Endothelial cell of umbilical vein (primary cell): Measurements from ENCODE around the gene KATNB1. TPM values are rescaled to one million over a fixed set of nuclear protein-coding genes. Genes with fewer than 3 reads are reported as not detected.

Experiments used
- BruUV-seq: library from RNA; stranded (reverse); fragments of 400-500 nt; replicated peaks from 2 replicates; lab custom pipeline; 2021; lab: Mats Ljungman, UMichigan
- CTCF ChIA-PET: fragments of 300-600, 350-600 bp; sonication (Branson Sonifier 250); formaldehyde crosslinking; loops from one replicate; lab custom pipeline; 2021; ENCODE audit warnings: antibody characterized with exemption, inconsistent platforms; lab: Charles Lee
- POLR2A ChIA-PET: fragments of 300-600, 350-600 bp; sonication (Branson Sonifier 250); formaldehyde crosslinking; loops from one replicate; lab custom pipeline; 2021; ENCODE audit warnings: antibody characterized with exemption, inconsistent platforms; lab: Charles Lee
- DNase-seq: peaks from one replicate; pipeline ENCODE4 v3.0.0-alpha.2; 2011; ENCODE audit warnings: low read depth, low spot score
- FAIRE-seq: peaks from 2 replicates; lab custom pipeline; 2011; peaks lifted over from hg19 to GRCh38; lab: Jason Lieb, UNC
- H2AFZ ChIP-seq: 2 replicates; pipeline ENCODE4 v1.6.0; 2012; ENCODE audit warnings: low read depth, low read length, control low read depth, inconsistent platforms
- H3K27ac ChIP-seq: 2 replicates; pipeline ENCODE4 v1.5.1; 2011; ENCODE audit warnings: low read depth, mild to moderate bottlenecking, control low read depth, low read length, moderate library complexity; ENCODE audit not compliant: insufficient read depth
- H3K27me3 ChIP-seq, 2 experiments: 2 replicates each; pipeline versions ENCODE4 v1.6.0 to v1.6.1; 2011; ENCODE audit warnings: low read length in 2 of 2, mixed read lengths in 1 of 2; ENCODE audit not compliant: control insufficient read depth in 2 of 2, insufficient read depth in 2 of 2
- H3K36me3 ChIP-seq, 2 experiments: 2 replicates in 1 of 2; 3 replicates in 1 of 2; pipeline ENCODE4 v1.5.1; 2011; ENCODE audit warnings: low read length in 2 of 2, mild to moderate bottlenecking in 1 of 2, moderate library complexity in 1 of 2; ENCODE audit not compliant: control insufficient read depth in 2 of 2, insufficient read depth in 2 of 2; ENCODE audit errors: extremely low read depth in 1 of 2
- H3K4me1 ChIP-seq: 3 replicates; pipeline ENCODE4 v1.5.1; 2011; ENCODE audit warnings: mild to moderate bottlenecking, low read length; ENCODE audit not compliant: control insufficient read depth, insufficient read depth; ENCODE audit errors: extremely low read depth
- H3K4me2 ChIP-seq: 2 replicates; pipeline ENCODE4 v1.6.1; 2011; ENCODE audit warnings: low read length, control low read depth, mixed read lengths; ENCODE audit not compliant: insufficient read depth
- H3K4me3 ChIP-seq, 3 experiments: fragments of 200-600 bp in 1 of 3; sonication (generic), shearing (Covaris generic) in 1 of 3; replicated peaks in 1 of 3; 2 replicates each; pipeline ENCODE4 v1.5.1; 2011 to 2016; ENCODE audit warnings: control low read depth in 3 of 3, low read length in 3 of 3, mild to moderate bottlenecking in 2 of 3, inconsistent platforms in 1 of 3, low read depth in 1 of 3, moderate library complexity in 1 of 3; ENCODE audit not compliant: insufficient read depth in 1 of 3
- H3K79me2 ChIP-seq: 2 replicates; pipeline ENCODE4 v1.6.0; 2012; ENCODE audit warnings: low read length, inconsistent platforms; ENCODE audit not compliant: control insufficient read depth, insufficient read depth
- H3K9ac ChIP-seq: replicated peaks from 2 replicates; pipeline ENCODE3; 2011; ENCODE audit warnings: low read length, control low read depth; ENCODE audit not compliant: insufficient read depth; ENCODE audit errors: extremely low read depth
- H3K9me1 ChIP-seq: replicated peaks from 3 replicates; pipeline ENCODE4 v1.6.0; 2011; ENCODE audit warnings: mild to moderate bottlenecking, low read length; ENCODE audit not compliant: control insufficient read depth, insufficient read depth; ENCODE audit errors: extremely low read depth
- H3K9me3 ChIP-seq: replicated peaks from 2 replicates; pipeline ENCODE4 v1.5.1; 2012; ENCODE audit warnings: low read length, inconsistent platforms; ENCODE audit not compliant: control insufficient read depth, insufficient read depth
- H4K20me1 ChIP-seq: replicated peaks from 2 replicates; pipeline ENCODE3; 2011; ENCODE audit warnings: mild to moderate bottlenecking, low read length; ENCODE audit not compliant: control insufficient read depth, insufficient read depth; ENCODE audit errors: extremely low read depth
- CTCF ChIP-seq, 2 donors: IDR thresholded peaks; 1 replicate in 1 of 2; 2 replicates in 1 of 2; pipeline ENCODE4 v1.5.1; 2011; ENCODE audit warnings: low read length in 2 of 2, mild to moderate bottlenecking in 2 of 2, moderate library complexity in 2 of 2, control low read depth in 1 of 2, inconsistent platforms in 1 of 2, low read depth in 1 of 2; ENCODE audit not compliant: insufficient read depth in 1 of 2; ENCODE audit errors: extremely low read depth in 1 of 2
- EZH2 ChIP-seq: IDR thresholded peaks from 2 replicates; pipeline ENCODE4 v1.6.1; 2012; ENCODE audit warnings: borderline replicate concordance, low read depth, mild to moderate bottlenecking, moderate library complexity, low read length, inconsistent platforms; ENCODE audit not compliant: severe bottlenecking
- FOS ChIP-seq: IDR thresholded peaks from 2 replicates; pipeline ENCODE4 v1.6.1; 2011; ENCODE audit warnings: mild to moderate bottlenecking, low read length, moderate library complexity, borderline replicate concordance; ENCODE audit not compliant: insufficient read depth
- GATA2 ChIP-seq: IDR thresholded peaks from 2 replicates; pipeline ENCODE4 v1.7.0; 2011; ENCODE audit warnings: low read depth, mild to moderate bottlenecking, moderate library complexity, mixed read lengths, low read length; ENCODE audit not compliant: insufficient read length, insufficient read depth
- JUN ChIP-seq: IDR thresholded peaks from 2 replicates; pipeline ENCODE4 v1.6.1; 2011; ENCODE audit warnings: borderline replicate concordance, low read depth; ENCODE audit not compliant: insufficient read length, insufficient read depth
- MAX ChIP-seq: IDR thresholded peaks from 2 replicates; pipeline ENCODE4 v1.6.1; 2011; ENCODE audit not compliant: insufficient read depth, insufficient read length
- MYC ChIP-seq: IDR thresholded peaks from one replicate; pipeline ENCODE4 v1.6.1; 2011; ENCODE audit warnings: mild to moderate bottlenecking, low read depth, low read length
- POLR2A ChIP-seq: IDR thresholded peaks from 2 replicates; pipeline ENCODE4 v1.6.1; 2012; ENCODE audit warnings: low read depth, mild to moderate bottlenecking, control low read depth, low read length
- POLR2AphosphoS5 ChIP-seq: IDR thresholded peaks from 2 replicates; pipeline ENCODE4 v1.6.1; 2012; ENCODE audit warnings: low read depth, mild to moderate bottlenecking, control low read depth, low read length, moderate library complexity; ENCODE audit not compliant: insufficient read depth
- dilution Hi-C: fragments of 300-500 bp; cut with MboI; formaldehyde crosslinking; loops from one replicate; pipeline ENCODE4 v1.15.0; 2019; ENCODE audit warnings: low sequenced_read_pairs; ENCODE audit not compliant: extremely low pct_ligation_motif_present
- intact Hi-C: fragments of 100-400 bp; cut with micrococcal nuclease; formaldehyde crosslinking; loops from one replicate; pipeline ENCODE4 v1.10.0; 2022
- polyA plus RNA-seq, 4 experiments: library from polyadenylated mRNA; depleted of rRNA in 3 of 4; stranded (reverse) in 3 of 4; unstranded in 1 of 4; fragments of >200 nt; gene quantifications; 2 replicates each; pipeline versions ENCODE4 v1.2.1 to v1.2.3, GENCODE V29; 2011 to 2012; ENCODE audit warnings: missing spikeins in 1 of 4
- total RNA-seq: library from RNA; stranded (reverse); gene quantifications from 2 replicates; pipeline ENCODE4 v1.2.3, GENCODE V29; 2021

Gene KATNB1
- total and polyA plus RNA-seq, 2 donors (not counting 3 experiments of a cell fraction or from before 2014, with no cell fraction given), result 25.9 to 35.9 TPM

- Histone ChIP-seq H3K4me3 (no peak overlapping the region), H3K4me1 (no peaks in the 10 kb centered on the region), H2AFZ (no peak overlapping the region), H3K79me2 (no peaks in the 10 kb centered on the region), H3K36me3 (no peaks in the 10 kb centered on the region), H3K9me1 (no peaks in the 10 kb centered on the region), H3K9ac (no peak overlapping the region), H3K27ac (no peak overlapping the region), H3K27me3 (no peaks in the 10 kb centered on the region), H3K4me2 (no peak overlapping the region), H3K9me3 (no peaks in the 10 kb centered on the region), H4K20me1 (no peaks in the 10 kb centered on the region)
- TF ChIP-seq FOS, result no peak
- no peak for TF ChIP-seq GATA2
- TF ChIP-seq JUN, result no peak
- TF ChIP-seq EZH2, result no peak
- TF ChIP-seq MYC, result no peak
- TF ChIP-seq POLR2AphosphoS5, result no peak
- no peak for TF ChIP-seq POLR2A
- TF ChIP-seq MAX, result no peak
- TF ChIP-seq CTCF (IDR thresholded peaks at IDR 0.05; ENCODE audit: extremely low read depth in 1 of 2, insufficient read depth in 1 of 2, low read depth in 1 of 2, low read length in 2 of 2), result no peak
- CTCF ChIA-PET, result no interaction called here
- DNase-seq (no peak), FAIRE-seq (no peak)
- dilution Hi-C loops (no loop called here), intact Hi-C loops (no loop called here)
- BruUV-seq, result no TSS peak
- POLR2A ChIA-PET, result no interaction called here
These were observed 36.1 kb upstream of the KATNB1 start for GRCh38 chr16:57699481-57699880.
